H1 (cell line): Measurements from ENCODE around the gene UROS. TPM values are rescaled to one million over a fixed set of nuclear protein-coding genes. Genes with fewer than 3 reads are reported as not detected.

Experiments
- CTCF ChIP-seq, 3 experiments: IDR thresholded peaks; 1 replicate in 2 of 3; 2 replicates in 1 of 3; pipeline versions ENCODE4 v1.5.1 to v1.6.1; 2011; ENCODE audit warnings: low read length in 3 of 3, mild to moderate bottlenecking in 3 of 3, inconsistent platforms in 2 of 3, low read depth in 1 of 3, moderate library complexity in 1 of 3; ENCODE audit not compliant: insufficient read depth in 1 of 3; ENCODE audit errors: control extremely low read depth in 1 of 3
- EGR1 ChIP-seq: IDR thresholded peaks from 2 replicates; pipeline ENCODE4 v1.6.1; 2011; ENCODE audit warnings: low read depth, low read length, borderline replicate concordance
- SAP30 ChIP-seq: fragments of 300-600 bp; sonication (generic); IDR thresholded peaks from 2 replicates; pipeline ENCODE4 v1.7.1; 2012; ENCODE audit warnings: low read length, moderate library complexity, mild to moderate bottlenecking, inconsistent platforms; ENCODE audit not compliant: insufficient read depth, insufficient replicate concordance
- SIN3A ChIP-seq, 2 experiments: IDR thresholded peaks in 1 of 2; conservative IDR thresholded peaks in 1 of 2; 2 replicates each; pipeline ENCODE4 v1.6.1; 2011 to 2012; ENCODE audit warnings: low read length in 2 of 2, improper control_type of control experiment in 1 of 2, low read depth in 1 of 2, mild to moderate bottlenecking in 1 of 2
- polyA plus RNA-seq, 7 experiments: library from polyadenylated mRNA; depleted of rRNA in 3 of 7; stranded (reverse) in 5 of 7; unstranded in 2 of 7; fragments of >200 nt in 5 of 7; fragments of 200-250 nt in 2 of 7; gene quantifications; 1 replicate in 5 of 7; 2 replicates in 1 of 7; 4 replicates in 1 of 7; pipeline versions ENCODE4 v1.2.1 to v1.2.3, GENCODE V29; 2011 to 2013; ENCODE audit warnings: missing spikeins in 2 of 7, mixed read lengths in 2 of 7
- total RNA-seq: library from RNA; stranded (reverse); fragmentation: NEBNext Ultra II Directional; extraction: Animal tissue kit (Norgen Biotek cat#: 25700); gene quantifications from 2 replicates; pipeline ENCODE4 v1.2.1, GENCODE V29; 2021

The UROS gene
- total and polyA plus RNA-seq, 2 of the 8 experiments (the other 6 are each of a cell fraction or from before 2014, with no cell fraction given): 45.6 to 58.0 TPM

GRCh38 chr10:125817337-125817946 lies 5.6 kb downstream of the UROS start (continued):
- TF ChIP-seq SAP30 (no peak), EGR1 (no peak), SIN3A (conservative IDR thresholded peaks at IDR 0.05 in 1 of 2, IDR thresholded peaks at IDR 0.05 in 1 of 2; ENCODE audit: low read depth in 1 of 2, low read length in 2 of 2) (no peak), CTCF (IDR thresholded peaks at IDR 0.05; ENCODE audit: control extremely low read depth in 1 of 3, insufficient read depth in 1 of 3, low read depth in 1 of 3, low read length in 3 of 3) (no peak)
